GM12892 (cell line): Measurements from ENCODE around the gene METTL25.

Experiments
- POLR2A ChIP-seq: IDR thresholded peaks from 2 replicates; pipeline ENCODE4 v1.6.1; 2011; ENCODE audit warnings: low read depth, low read length, control low read depth
- POLR2AphosphoS5 ChIP-seq: IDR thresholded peaks from 2 replicates; pipeline ENCODE4 v1.6.1; 2011; ENCODE audit warnings: low read depth, low read length, control low read depth

- no peak for TF ChIP-seq POLR2A
- 0 out of 2 replicates have a peak, but pooled peaks have one; percentile 34 for TF ChIP-seq POLR2AphosphoS5
Measured at GRCh38 chr12:82350161-82350560, 8.2 kb upstream of the METTL25 start.
